SK-N-SH treated with all-trans-retinoic acid at 6 μM for 48 hours (cell line): ENCODE measurements around the gene AHCYL1.
"Not testable (repeated sequence)": the region's sequence is repeated elsewhere in the genome, so short reads cannot be mapped to it uniquely, and the experiment has no call there.

Experiments
- ATAC-seq: fragments of 200-7000 bp; cut with Tn5 transposase; 3 replicates; pipeline ENCODE4 v1.9.1; 2020; ENCODE audit warnings: mild to moderate bottlenecking, moderate library complexity
- ARNTL ChIP-seq: fragments of 450-650 bp; formaldehyde crosslinking; IDR thresholded peaks from 2 replicates; pipeline ENCODE4 v1.5.0; 2020; ENCODE audit warnings: low read depth, mild to moderate bottlenecking, moderate library complexity, borderline replicate concordance
- BACH2 ChIP-seq: fragments of 250-450 bp; sonication (Bioruptor Pico); IDR thresholded peaks from 2 replicates; pipeline ENCODE4 v1.9.0; 2021; ENCODE audit warnings: mild to moderate bottlenecking, borderline replicate concordance
- CSDC2 ChIP-seq: fragments of 250-450 bp; sonication (Bioruptor Pico); IDR thresholded peaks from 2 replicates; pipeline ENCODE4 v1.5.0; 2020; ENCODE audit warnings: mild to moderate bottlenecking, moderate library complexity
- ESRRG ChIP-seq: fragments of 250-450 bp; sonication (Bioruptor Pico); IDR thresholded peaks from 2 replicates; pipeline ENCODE4 v1.6.1; 2021; ENCODE audit warnings: mild to moderate bottlenecking
- GLIS3 ChIP-seq: fragments of 250-450 bp; sonication (Bioruptor Pico); IDR thresholded peaks from 2 replicates; pipeline ENCODE4 v1.5.0; 2020; ENCODE audit warnings: mild to moderate bottlenecking, moderate library complexity
- ISL1 ChIP-seq: fragments of 250-450 bp; sonication (Bioruptor Pico); IDR thresholded peaks from 2 replicates; pipeline ENCODE4 v2.1.2; 2022; ENCODE audit warnings: mild to moderate bottlenecking, moderate library complexity
- OSR1 ChIP-seq: fragments of 250-450 bp; sonication (Bioruptor Pico); IDR thresholded peaks from 2 replicates; pipeline ENCODE4 v1.8.0; 2022; ENCODE audit warnings: moderate library complexity, mild to moderate bottlenecking, inconsistent platforms
- PPARA ChIP-seq: fragments of 250-450 bp; sonication (Bioruptor Pico); IDR thresholded peaks from 2 replicates; pipeline ENCODE4 v1.5.0; 2020; ENCODE audit warnings: mild to moderate bottlenecking, borderline replicate concordance
- RARB ChIP-seq: fragments of 250-450 bp; sonication (Bioruptor Pico); IDR thresholded peaks from 2 replicates; pipeline ENCODE4 v1.8.0; 2021; ENCODE audit warnings: mild to moderate bottlenecking, moderate library complexity
- SNAI2 ChIP-seq: fragments of 250-450 bp; sonication (Bioruptor Pico); IDR thresholded peaks from 2 replicates; pipeline ENCODE4 v1.5.0; 2020; ENCODE audit warnings: mild to moderate bottlenecking, moderate library complexity
- TCF4 ChIP-seq: fragments of 250-450 bp; sonication (Bioruptor Pico); IDR thresholded peaks from 2 replicates; pipeline ENCODE4 v1.8.0; 2021; ENCODE audit warnings: mild to moderate bottlenecking, moderate library complexity, borderline replicate concordance
- TOX ChIP-seq: fragments of 250-450 bp; sonication (Bioruptor Pico); IDR thresholded peaks from 2 replicates; pipeline ENCODE4 v1.8.0; 2021; ENCODE audit warnings: mild to moderate bottlenecking, moderate library complexity, borderline replicate concordance
- ZC3H10 ChIP-seq: fragments of 250-450 bp; sonication (Bioruptor Pico); IDR thresholded peaks from 2 replicates; pipeline ENCODE4 v1.5.1; 2021; ENCODE audit warnings: mild to moderate bottlenecking, moderate library complexity
- ZFP3 ChIP-seq: fragments of 250-450 bp; sonication (Bioruptor Pico); IDR thresholded peaks from 2 replicates; pipeline ENCODE4 v1.5.0; 2020; ENCODE audit warnings: mild to moderate bottlenecking, moderate library complexity
- ZFP30 ChIP-seq: fragments of 450-650 bp; formaldehyde crosslinking; IDR thresholded peaks from 2 replicates; pipeline ENCODE4 v1.5.0; 2022; ENCODE audit warnings: mild to moderate bottlenecking, moderate library complexity
- ZNF565 ChIP-seq: fragments of 450-650 bp; formaldehyde crosslinking; conservative IDR thresholded peaks from 2 replicates; pipeline ENCODE4 v1.5.0; 2020; ENCODE audit warnings: low read depth, mild to moderate bottlenecking, moderate library complexity
- ZNF70 ChIP-seq: fragments of 450-650 bp; formaldehyde crosslinking; IDR thresholded peaks from 2 replicates; pipeline ENCODE4 v1.5.0; 2020; ENCODE audit warnings: mild to moderate bottlenecking, moderate library complexity
- ZNF8 ChIP-seq: fragments of 450-650 bp; formaldehyde crosslinking; IDR thresholded peaks from 2 replicates; pipeline ENCODE4 v1.5.0; 2020; ENCODE audit warnings: mild to moderate bottlenecking, moderate library complexity
- TF ChIP-seq, protein P1 (sequence below): fragments of 250-450 bp; sonication (Bioruptor Pico); IDR thresholded peaks from 2 replicates; pipeline ENCODE4 v1.5.1; 2021; ENCODE audit warnings: mild to moderate bottlenecking, moderate library complexity
- TF ChIP-seq, protein P2 (sequence below): fragments of 250-450 bp; sonication (Bioruptor Pico); IDR thresholded peaks from 2 replicates; pipeline ENCODE4 v1.8.0; 2020; ENCODE audit warnings: mild to moderate bottlenecking, moderate library complexity, borderline replicate concordance
- TF ChIP-seq, protein P3 (sequence below): fragments of 250-450 bp; sonication (Bioruptor Pico); IDR thresholded peaks from 2 replicates; pipeline ENCODE4 v1.5.1; 2020; ENCODE audit warnings: low read depth, mild to moderate bottlenecking, moderate library complexity

Gene AHCYL1

DNA sequence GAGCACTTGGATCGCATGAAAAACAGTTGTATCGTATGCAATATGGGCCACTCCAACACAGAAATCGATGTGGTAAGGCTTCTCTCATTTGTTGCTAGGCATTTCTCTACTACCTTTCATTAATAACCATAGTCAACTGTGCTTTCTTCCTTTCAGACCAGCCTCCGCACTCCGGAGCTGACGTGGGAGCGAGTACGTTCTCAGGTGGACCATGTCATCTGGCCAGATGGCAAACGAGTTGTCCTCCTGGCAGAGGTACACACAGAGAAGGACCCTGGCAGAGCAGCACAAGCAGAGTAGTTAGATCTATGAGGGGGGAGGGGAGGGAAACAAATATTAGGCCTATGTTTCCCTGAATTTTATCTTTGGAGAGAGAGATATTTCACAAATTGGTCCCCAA is 33.8 kb downstream of the AHCYL1 start (continued):
- TF ChIP-seq SNAI2 (CRISPR knock-in tag) (no peak), CSDC2 (CRISPR knock-in tag) (no peak), ARNTL (CRISPR knock-in tag) (no peak), ZFP30 (CRISPR knock-in tag) (no peak)
- TF ChIP-seq, all 23 proteins: peak for 0

DNA sequence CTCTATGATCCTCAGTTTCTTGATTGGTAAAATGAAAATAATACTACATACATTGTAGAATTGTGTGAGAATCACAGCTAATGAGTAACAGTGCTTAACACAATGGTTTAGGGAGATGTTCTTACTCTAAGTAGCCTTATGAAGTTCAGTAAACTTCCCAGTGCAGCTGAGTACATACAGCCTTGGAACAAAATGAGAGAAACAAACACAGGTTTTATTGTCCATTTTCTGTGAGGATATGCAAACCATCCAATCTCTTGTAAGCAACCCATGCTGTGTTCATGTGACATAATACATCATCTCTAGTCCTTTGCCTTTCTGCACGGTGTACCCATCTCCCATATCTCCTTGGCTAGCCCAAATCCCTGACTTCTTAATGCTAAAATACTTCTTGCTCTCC is 35.2 kb downstream of the AHCYL1 start:
- no peak for TF ChIP-seq ZFP30 (CRISPR knock-in tag)
- TF ChIP-seq ZC3H10 (CRISPR knock-in tag): no peak
- TF ChIP-seq TCF4 (CRISPR knock-in tag): no peak
- TF ChIP-seq ZNF70: no peak
- TF ChIP-seq, all 23 proteins: peak for 0
- ATAC-seq: no peak

DNA sequence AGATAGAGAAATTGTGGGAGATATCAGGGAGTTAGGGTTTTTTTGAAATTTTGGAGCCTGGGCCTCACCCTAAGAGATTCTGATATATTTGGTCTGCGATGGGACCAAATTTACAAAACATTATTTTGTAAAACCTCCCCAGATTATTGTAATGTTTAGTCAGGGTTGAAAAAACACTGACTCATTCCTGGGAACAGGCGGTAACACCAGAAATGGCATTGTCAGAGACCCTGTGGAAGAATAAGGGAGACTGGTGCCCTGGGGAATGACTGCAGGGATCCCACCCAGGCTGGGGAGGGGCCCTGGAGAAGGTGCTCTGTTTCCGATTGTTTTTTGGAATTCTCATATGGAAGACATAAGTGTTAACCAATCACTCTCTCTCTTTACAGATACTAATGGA is 36.7 kb downstream of the AHCYL1 start:
- TF ChIP-seq, protein P1, sequence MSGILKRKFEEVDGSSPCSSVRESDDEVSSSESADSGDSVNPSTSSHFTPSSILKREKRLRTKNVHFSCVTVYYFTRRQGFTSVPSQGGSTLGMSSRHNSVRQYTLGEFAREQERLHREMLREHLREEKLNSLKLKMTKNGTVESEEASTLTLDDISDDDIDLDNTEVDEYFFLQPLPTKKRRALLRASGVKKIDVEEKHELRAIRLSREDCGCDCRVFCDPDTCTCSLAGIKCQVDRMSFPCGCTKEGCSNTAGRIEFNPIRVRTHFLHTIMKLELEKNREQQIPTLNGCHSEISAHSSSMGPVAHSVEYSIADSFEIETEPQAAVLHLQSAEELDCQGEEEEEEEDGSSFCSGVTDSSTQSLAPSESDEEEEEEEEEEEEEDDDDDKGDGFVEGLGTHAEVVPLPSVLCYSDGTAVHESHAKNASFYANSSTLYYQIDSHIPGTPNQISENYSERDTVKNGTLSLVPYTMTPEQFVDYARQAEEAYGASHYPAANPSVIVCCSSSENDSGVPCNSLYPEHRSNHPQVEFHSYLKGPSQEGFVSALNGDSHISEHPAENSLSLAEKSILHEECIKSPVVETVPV (CRISPR knock-in tag): no peak
- TF ChIP-seq BACH2 (CRISPR knock-in tag) (no peak), ZNF8 (CRISPR knock-in tag) (no peak), RARB (CRISPR knock-in tag) (no peak)
- no peak for ATAC-seq

DNA sequence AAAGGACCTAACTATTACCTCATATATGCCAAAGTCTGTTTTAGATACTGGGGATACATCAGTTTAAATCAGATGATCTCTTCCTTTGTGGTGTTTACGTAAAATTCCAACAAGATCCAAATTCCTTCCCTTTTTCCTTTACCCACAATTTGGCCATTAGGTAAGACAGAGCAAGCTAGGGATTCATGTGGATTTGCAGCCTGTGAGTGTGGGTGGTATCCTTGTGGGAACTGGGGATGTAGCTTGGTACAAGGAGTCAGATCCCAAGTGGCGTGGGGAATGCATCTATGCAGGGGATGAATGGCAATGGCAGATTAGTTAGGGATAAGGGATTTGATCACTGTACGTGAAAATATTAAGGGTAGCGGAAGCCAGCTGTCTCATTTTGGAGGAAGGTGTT is 40.0 kb downstream of the AHCYL1 start:
- no peak for TF ChIP-seq PPARA (CRISPR knock-in tag)
- no peak for TF ChIP-seq TOX (CRISPR knock-in tag)
- TF ChIP-seq GLIS3 (CRISPR knock-in tag): no peak
- TF ChIP-seq ZNF565 (CRISPR knock-in tag): no peak
- TF ChIP-seq, all 23 proteins: peak for 0
- ATAC-seq: no peak

DNA sequence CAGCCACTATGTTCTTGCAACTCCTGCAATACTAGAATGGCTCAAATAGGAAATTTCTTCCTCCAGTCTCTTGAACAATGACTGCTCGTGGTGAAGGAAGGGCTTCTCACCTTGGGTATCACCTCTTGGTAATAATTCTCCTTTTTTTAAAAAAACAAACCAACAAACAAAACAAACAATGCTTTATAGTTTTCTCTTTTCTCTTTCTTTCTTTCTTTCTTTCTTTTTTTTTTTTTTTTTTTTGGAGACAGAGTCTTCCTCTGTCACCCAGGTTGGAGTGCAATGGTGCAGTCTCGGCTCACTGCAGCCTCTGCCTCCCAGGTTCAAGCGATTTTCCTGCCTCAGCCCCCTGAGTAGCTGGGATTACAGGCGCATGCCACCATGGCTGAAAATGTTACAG is 46.1 kb downstream of the AHCYL1 start:
- not testable (repeated sequence) for ATAC-seq

DNA sequence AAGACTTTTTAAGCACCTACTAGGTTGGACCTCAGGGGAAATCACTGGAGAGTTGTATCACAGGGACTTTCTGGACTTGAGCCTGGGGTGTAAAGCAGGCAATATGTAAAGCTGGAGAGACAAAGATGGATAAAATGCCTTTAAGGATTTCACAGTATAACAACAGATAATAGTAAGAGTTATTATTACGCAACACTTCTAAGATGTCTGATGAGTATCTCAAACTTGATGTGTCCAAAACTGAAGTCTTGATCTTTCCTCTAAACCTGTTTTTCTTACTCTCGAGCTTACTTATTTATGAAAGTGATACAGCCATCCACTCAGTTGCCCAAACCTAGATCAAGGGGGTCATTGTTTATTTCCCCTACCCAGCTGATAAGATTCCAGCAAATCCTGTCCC is 47.8 kb downstream of the AHCYL1 start:
- no peak for ATAC-seq
- TF ChIP-seq PPARA (CRISPR knock-in tag) (no peak), ZC3H10 (CRISPR knock-in tag) (no peak), ZNF565 (CRISPR knock-in tag) (no peak), BACH2 (CRISPR knock-in tag) (no peak), RARB (CRISPR knock-in tag) (no peak), ISL1 (CRISPR knock-in tag) (no peak), ZFP3 (CRISPR knock-in tag) (no peak)
- TF ChIP-seq, protein P2, sequence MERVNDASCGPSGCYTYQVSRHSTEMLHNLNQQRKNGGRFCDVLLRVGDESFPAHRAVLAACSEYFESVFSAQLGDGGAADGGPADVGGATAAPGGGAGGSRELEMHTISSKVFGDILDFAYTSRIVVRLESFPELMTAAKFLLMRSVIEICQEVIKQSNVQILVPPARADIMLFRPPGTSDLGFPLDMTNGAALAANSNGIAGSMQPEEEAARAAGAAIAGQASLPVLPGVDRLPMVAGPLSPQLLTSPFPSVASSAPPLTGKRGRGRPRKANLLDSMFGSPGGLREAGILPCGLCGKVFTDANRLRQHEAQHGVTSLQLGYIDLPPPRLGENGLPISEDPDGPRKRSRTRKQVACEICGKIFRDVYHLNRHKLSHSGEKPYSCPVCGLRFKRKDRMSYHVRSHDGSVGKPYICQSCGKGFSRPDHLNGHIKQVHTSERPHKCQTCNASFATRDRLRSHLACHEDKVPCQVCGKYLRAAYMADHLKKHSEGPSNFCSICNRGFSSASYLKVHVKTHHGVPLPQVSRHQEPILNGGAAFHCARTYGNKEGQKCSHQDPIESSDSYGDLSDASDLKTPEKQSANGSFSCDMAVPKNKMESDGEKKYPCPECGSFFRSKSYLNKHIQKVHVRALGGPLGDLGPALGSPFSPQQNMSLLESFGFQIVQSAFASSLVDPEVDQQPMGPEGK: no peak

DNA sequence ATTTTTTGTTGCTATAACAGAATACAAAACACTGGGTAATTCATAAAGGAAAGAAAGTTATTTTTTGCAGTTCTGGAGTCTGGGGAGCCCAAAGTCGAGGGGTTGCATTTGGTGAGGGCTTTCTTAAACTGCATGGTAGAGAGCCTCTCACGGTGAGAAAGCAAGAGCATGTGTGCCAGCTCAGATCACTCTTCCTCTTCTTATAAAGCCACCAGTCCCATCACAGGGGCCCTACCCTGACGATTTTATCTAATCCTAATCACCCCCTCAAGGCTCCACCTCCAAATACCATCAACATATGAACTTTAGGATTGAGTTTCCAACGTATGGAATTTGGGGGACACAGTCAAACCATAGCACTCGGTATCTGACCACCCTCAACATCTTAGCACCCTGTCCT is 48.9 kb downstream of the AHCYL1 start:
- no peak for ATAC-seq
- TF ChIP-seq PPARA (CRISPR knock-in tag) (no peak), ESRRG (no peak), ZNF565 (CRISPR knock-in tag) (no peak), ZNF8 (CRISPR knock-in tag) (no peak), ZC3H10 (CRISPR knock-in tag) (no peak), ZFP3 (CRISPR knock-in tag) (no peak), ISL1 (CRISPR knock-in tag) (no peak), CSDC2 (CRISPR knock-in tag) (no peak), OSR1 (no peak)
- TF ChIP-seq, protein P1 (CRISPR knock-in tag): no peak
- TF ChIP-seq, protein P3, sequence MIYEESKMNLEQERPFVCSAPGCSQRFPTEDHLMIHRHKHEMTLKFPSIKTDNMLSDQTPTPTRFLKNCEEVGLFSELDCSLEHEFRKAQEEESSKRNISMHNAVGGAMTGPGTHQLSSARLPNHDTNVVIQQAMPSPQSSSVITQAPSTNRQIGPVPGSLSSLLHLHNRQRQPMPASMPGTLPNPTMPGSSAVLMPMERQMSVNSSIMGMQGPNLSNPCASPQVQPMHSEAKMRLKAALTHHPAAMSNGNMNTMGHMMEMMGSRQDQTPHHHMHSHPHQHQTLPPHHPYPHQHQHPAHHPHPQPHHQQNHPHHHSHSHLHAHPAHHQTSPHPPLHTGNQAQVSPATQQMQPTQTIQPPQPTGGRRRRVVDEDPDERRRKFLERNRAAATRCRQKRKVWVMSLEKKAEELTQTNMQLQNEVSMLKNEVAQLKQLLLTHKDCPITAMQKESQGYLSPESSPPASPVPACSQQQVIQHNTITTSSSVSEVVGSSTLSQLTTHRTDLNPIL (CRISPR knock-in tag): no peak
